A549 (cell line): ENCODE measurements around the gene SMC1A. TPM values are rescaled to one million over a fixed set of nuclear protein-coding genes. Genes with fewer than 3 reads are reported as not detected.
A peak's percentile ranks its signal among the peaks of the same experiment; 100 is the strongest.

Experiments
- ATAC-seq, 2 experiments: fragments of 200-7000 bp in 1 of 2; fragments of >200 bp in 1 of 2; cut with Nextera tagmentation in 1 of 2; cut with Tn5 transposase in 1 of 2; 3 replicates each; pipeline versions ENCODE4 v1.8.0 to v1.9.1; 2018 to 2020; ENCODE audit warnings: mild to moderate bottlenecking in 1 of 2, moderate library complexity in 1 of 2
- CTCF ChIA-PET: fragments of 300-600 bp; sonication (Branson Sonifier 250); formaldehyde crosslinking; extraction: SDS; loops from one replicate; lab custom pipeline; 2021; ENCODE audit warnings: antibody characterized with exemption, inconsistent platforms; lab: Yijun Ruan, JAX
- POLR2A ChIA-PET: fragments of 350-600 bp; formaldehyde crosslinking; extraction: SDS; loops from one replicate; lab custom pipeline; 2021; ENCODE audit warnings: antibody characterized with exemption, inconsistent platforms; lab: Yijun Ruan, JAX
- DNase-seq, 2 experiments: peaks; one replicate each; pipeline versions ENCODE4 v3.0.0 to v3.0.0-alpha.2; 2011 to 2016; ENCODE audit warnings: low read depth in 1 of 2, low spot score in 1 of 2
- FAIRE-seq: peaks from 2 replicates; lab custom pipeline; 2011; peaks lifted over from hg19 to GRCh38; lab: Jason Lieb, UNC
- H3K27ac ChIP-seq, 2 experiments: fragments of >200 bp; sonication (Bioruptor Twin); formaldehyde crosslinking; 3 replicates each; pipeline ENCODE4 v1.5.1; 2016 to 2017
- H3K4me1 ChIP-seq: fragments of >200 bp; sonication (Bioruptor Twin); formaldehyde crosslinking; 3 replicates; pipeline ENCODE4 v1.6.1; 2016
- H3K4me2 ChIP-seq: fragments of >200 bp; sonication (Bioruptor Twin); formaldehyde crosslinking; 3 replicates; pipeline ENCODE4 v1.6.1; 2016
- H3K4me3 ChIP-seq: fragments of >200 bp; sonication (Bioruptor Twin); formaldehyde crosslinking; 3 replicates; pipeline ENCODE4 v1.5.1; 2016
- H3K9me3 ChIP-seq: fragments of >200 bp; sonication (Bioruptor Twin); formaldehyde crosslinking; 3 replicates; pipeline ENCODE4 v1.6.1; 2016
- CTCF ChIP-seq: fragments of >200 bp; sonication (Bioruptor Twin); formaldehyde crosslinking; IDR thresholded peaks from 3 replicates; pipeline ENCODE4 v1.5.1; 2016
- EHMT2 ChIP-seq: fragments of 200-600 bp; sonication (generic); IDR thresholded peaks from 2 replicates; pipeline ENCODE4 v1.6.1; 2016; ENCODE audit warnings: antibody characterized with exemption, low read depth, mild to moderate bottlenecking, moderate library complexity
- EP300 ChIP-seq, 2 experiments: fragments of >200 bp; sonication (Bioruptor Twin); formaldehyde crosslinking; IDR thresholded peaks; 2 replicates in 1 of 2; 3 replicates in 1 of 2; pipeline ENCODE4 v1.6.1; 2016 to 2017
- HEYL ChIP-seq: fragments of 250-450 bp; sonication (Bioruptor Pico); IDR thresholded peaks from 2 replicates; pipeline ENCODE4 v1.8.0; 2021; ENCODE audit warnings: mild to moderate bottlenecking, moderate library complexity
- HMGXB4 ChIP-seq: fragments of 250-450 bp; sonication (Bioruptor Pico); IDR thresholded peaks from 2 replicates; pipeline ENCODE4 v1.5.0; 2021; ENCODE audit warnings: mild to moderate bottlenecking, moderate library complexity, borderline replicate concordance
- MAFK ChIP-seq: fragments of 450-650 bp; IDR thresholded peaks from 2 replicates; pipeline ENCODE4 v1.6.1; 2014; ENCODE audit not compliant: partially characterized antibody
- MAX ChIP-seq: IDR thresholded peaks from 2 replicates; pipeline ENCODE4 v1.6.1; 2012
- NFE2L2 ChIP-seq: fragments of 150-350 bp; conservative IDR thresholded peaks from 2 replicates; pipeline ENCODE4 v1.6.1; 2014; ENCODE audit warnings: low read length
- RFX5 ChIP-seq: fragments of 450-650 bp; IDR thresholded peaks from 2 replicates; pipeline ENCODE4 v1.7.1; 2014; ENCODE audit warnings: antibody characterized with exemption, mild to moderate bottlenecking, moderate library complexity
- USF2 ChIP-seq: fragments of 450-650 bp; IDR thresholded peaks from 2 replicates; pipeline ENCODE4 v1.6.1; 2014; ENCODE audit warnings: antibody characterized with exemption
- ZFP36 ChIP-seq: fragments of 450-650 bp; IDR thresholded peaks from 2 replicates; pipeline ENCODE4 v1.6.1; 2014; ENCODE audit warnings: borderline replicate concordance; ENCODE audit not compliant: partially characterized antibody
- ZNF302 ChIP-seq: fragments of 250-450 bp; sonication (Bioruptor Pico); IDR thresholded peaks from 2 replicates; pipeline ENCODE4 v1.9.0; 2021; ENCODE audit warnings: inconsistent platforms, mild to moderate bottlenecking, moderate library complexity
- ZSCAN20 ChIP-seq: fragments of 250-450 bp; sonication (Bioruptor Pico); IDR thresholded peaks from 2 replicates; pipeline ENCODE4 v1.8.0; 2022; ENCODE audit warnings: mild to moderate bottlenecking, moderate library complexity
- WGBS: methylation state at CpG from one replicate; pipeline ENCODE4 v1.1.6; 2017; ENCODE audit errors: missing lambda C conversion rate; 5-methylcytosine and 5-hydroxymethylcytosine counted together
- polyA plus RNA-seq, 4 experiments: library from polyadenylated mRNA; depleted of rRNA in 3 of 4; stranded (reverse); fragments of >200 nt; fragmentation: RNase III in 1 of 4; extraction: RNeasy Plus Mini Kit Qiagen cat#74134 plus additional on column Dnase treatment in 1 of 4; gene quantifications; 2 replicates in 3 of 4; 3 replicates in 1 of 4; pipeline ENCODE4 v1.2.3, GENCODE V29; 2011 to 2017

Gene SMC1A
- polyA plus RNA-seq, 2 of the 4 experiments (the other 2 are of a cell fraction) = 76.7 to 100 TPM

- ATAC-seq (no peak), FAIRE-seq (peak; percentile 65), DNase-seq (no peak)
- no peaks in the 10 kb centered on the region for H3K4me1 ChIP-seq
- H3K4me3 ChIP-seq = no peak overlapping the region
- H3K4me2 ChIP-seq = no peak overlapping the region
- no peak overlapping the region for H3K27ac ChIP-seq
- ChIA-PET POLR2A (no interaction called here), CTCF (no interaction called here)
- TF ChIP-seq EHMT2 (no peak), MAX (no peak), ZFP36 (no peak)
- H3K9me3 ChIP-seq = peaks cover 2% of the 10 kb centered on the region; the same call in 1 of the 3 replicates
- 6% methylated on average over 2 of the region's 2 CpGs for WGBS
Observed at GRCh38 chrX:53347948-53348347, 74.5 kb downstream of the SMC1A start.

- ChIA-PET POLR2A (no interaction called here), CTCF (interaction anchor here (1.1 to 3.3 kb wide), 2 partner anchors 23 to 26 kb away, joined by 3 to 11 read pairs; no protein-coding TSS in a partner anchor)
- Histone ChIP-seq H3K4me2 (no peak overlapping the region), H3K4me1 (no peaks in the 10 kb centered on the region), H3K4me3 (no peak overlapping the region), H3K9me3 (no peaks in the 10 kb centered on the region; the same call in 2 of the 3 replicates), H3K27ac (no peak overlapping the region)
- no peak for ATAC-seq
- DNase-seq = no peak
- no peak for TF ChIP-seq USF2
- WGBS = 40% methylated on average over 6 of the region's 12 CpGs
- no peak for FAIRE-seq
Observed at GRCh38 chrX:53340852-53341645, 81.4 kb downstream of the SMC1A start.

GRCh38 chrX:53337101-53337500 lies 85.4 kb downstream of the SMC1A start:
- TF ChIP-seq CTCF (no peak), HEYL (no peak), NFE2L2 (no peak), RFX5 (no peak), USF2 (no peak), MAX (no peak), ZSCAN20 (CRISPR knock-in tag) (no peak), ZNF302 (CRISPR knock-in tag) (no peak), EP300 (IDR thresholded peaks at IDR 0.05) (no peak)
- H3K4me1 ChIP-seq = no peaks in the 10 kb centered on the region
- H3K4me3 ChIP-seq = no peak overlapping the region
- no peak overlapping the region for H3K4me2 ChIP-seq
- ATAC-seq (no peak), DNase-seq (no peak), FAIRE-seq (no peak)
- 70% methylated on average over 10 of the region's 10 CpGs for whole genome bisulfite sequencing
- H3K9me3 ChIP-seq = no peaks in the 10 kb centered on the region
- no peak overlapping the region for H3K27ac ChIP-seq
- ChIA-PET CTCF (interaction anchor here (0.9 to 3.9 kb wide), 3 partner anchors 19 to 43 kb away, joined by 3 to 18 read pairs (median 3); no protein-coding TSS in a partner anchor), POLR2A (no interaction called here)

GRCh38 chrX:53333853-53334252 lies 88.6 kb downstream of the SMC1A start:
- WGBS = 39% methylated on average over 3 of the region's 3 CpGs
- FAIRE-seq (no peak), ATAC-seq (no peak), DNase-seq (no peak)
- H3K4me1 ChIP-seq = no peaks in the 10 kb centered on the region
- ChIA-PET CTCF (interaction anchor here (1.2 to 8.5 kb wide), 4 partner anchors 16 to 21 kb away, joined by 3 to 174 read pairs (median 12); no protein-coding TSS in a partner anchor), POLR2A (no interaction called here)
- no peak overlapping the region for H3K4me2 ChIP-seq
- TF ChIP-seq HMGXB4 (CRISPR knock-in tag) (no peak), MAFK (peak; percentile 68), HEYL (no peak), USF2 (no peak), RFX5 (no peak)
- H3K9me3 ChIP-seq = no peaks in the 10 kb centered on the region
- no peak overlapping the region for H3K4me3 ChIP-seq
- no peak overlapping the region for H3K27ac ChIP-seq
